ENCODE data around the gene CXCL16. TPM values are rescaled to one million over a fixed set of nuclear protein-coding genes. Genes with fewer than 3 reads are reported as not detected.
A peak's percentile ranks its signal among the peaks of the same experiment; 100 is the strongest.
"Not testable (repeated sequence)": the region's sequence is repeated elsewhere in the genome, so short reads cannot be mapped to it uniquely, and the experiment has no call there.

The CXCL16 gene
- total RNA-seq, 4 donors from 2014 or later: 13.0 to 72.6 (median 27.0) TPM

- Histone ChIP-seq H3K27ac (peak overlapping the region; percentile 80 to 90 (median 85)), H3K4me3 (peak overlapping the region; percentile 73 to 99 (median 86)), H3K9me3 (no peaks in the 10 kb centered on the region), H3K27me3 (no peaks in the 10 kb centered on the region), H3K36me3 (no peaks in the 10 kb centered on the region), H3K4me1 (peaks cover 0 to 24% (median 13%) of the 10 kb centered on the region in 4 donors)
- in situ Hi-C loops (cut with MboI; ENCODE audit: low pct_ligation_motif_present in 1 of 4, low pct_unique_long_range_greater_than_20kb in 1 of 4, low sequenced_read_pairs in 3 of 4) (no loop called here), intact Hi-C loops (cut with DNase I; ENCODE audit: low total_unique reads) (no loop called here)
- no peak for DNase-seq
- WGBS, 2 donors (ENCODE audit: low coverage in 1 of 2): 4 to 8% methylated on average over 11 to 15 of the region's 15 CpGs
- no peak for TF ChIP-seq POLR2A (IDR thresholded peaks at IDR 0.05)
- TF ChIP-seq CTCF (IDR thresholded peaks at IDR 0.05): no peak
- TF ChIP-seq EP300 (IDR thresholded peaks at IDR 0.05; ENCODE audit: low read depth): no peak
- no peak for TF ChIP-seq POLR2AphosphoS5 (IDR thresholded peaks at IDR 0.05)
Observed at GRCh38 chr17:4703330-4703691, 36.4 kb downstream of the CXCL16 start.

- Histone ChIP-seq H3K4me3 (no peak overlapping the region), H3K4me1 (peaks cover 0 to 24% (median 13%) of the 10 kb centered on the region in 4 donors), H3K36me3 (no peaks in the 10 kb centered on the region), H3K27me3 (no peaks in the 10 kb centered on the region), H3K27ac (no peak overlapping the region), H3K9me3 (no peaks in the 10 kb centered on the region)
- TF ChIP-seq EP300 (IDR thresholded peaks at IDR 0.05; ENCODE audit: low read depth) (no peak), POLR2AphosphoS5 (IDR thresholded peaks at IDR 0.05) (no peak), CTCF (IDR thresholded peaks at IDR 0.05) (no peak), POLR2A (IDR thresholded peaks at IDR 0.05) (no peak)
- no peak for DNase-seq
- WGBS, 2 donors (ENCODE audit: low coverage in 1 of 2): 80 to 82% methylated on average over 1 of the region's 1 CpG
- in situ Hi-C loops (cut with MboI; ENCODE audit: low pct_ligation_motif_present in 1 of 4, low pct_unique_long_range_greater_than_20kb in 1 of 4, low sequenced_read_pairs in 3 of 4): no loop called here
- intact Hi-C loops (cut with DNase I; ENCODE audit: low total_unique reads): no loop called here
Observed at GRCh38 chr17:4701116-4701515, 38.6 kb downstream of the CXCL16 start.

- DNase-seq; intact Hi-C loops (cut with DNase I; ENCODE audit: low total_unique reads): not testable (repeated sequence)
Observed at GRCh38 chr17:4699401-4700056, 40.2 kb downstream of the CXCL16 start.

GRCh38 chr17:4696437-4696805 is 43.3 kb downstream of the CXCL16 start:
- 55 to 66% methylated on average over 6 of the region's 6 CpGs for WGBS, 2 donors (ENCODE audit: low coverage in 1 of 2)
- H3K4me3 ChIP-seq: no peak overlapping the region
- intact Hi-C loops (cut with DNase I; ENCODE audit: low total_unique reads): no loop called here
- in situ Hi-C loops (cut with MboI; ENCODE audit: low pct_ligation_motif_present in 1 of 4, low pct_unique_long_range_greater_than_20kb in 1 of 4, low sequenced_read_pairs in 3 of 4): no loop called here
- H3K27ac ChIP-seq: peak overlapping the region in 2 of 4 donors; percentile 30 to 41
- H3K9me3 ChIP-seq: no peaks in the 10 kb centered on the region
- no peak for DNase-seq
- H3K27me3 ChIP-seq: no peaks in the 10 kb centered on the region
- peaks cover 0 to 5% (median 0%) of the 10 kb centered on the region in 4 donors for H3K4me1 ChIP-seq
- TF ChIP-seq POLR2AphosphoS5 (IDR thresholded peaks at IDR 0.05) (no peak), POLR2A (IDR thresholded peaks at IDR 0.05) (no peak), EP300 (IDR thresholded peaks at IDR 0.05; ENCODE audit: low read depth) (no peak), CTCF (IDR thresholded peaks at IDR 0.05) (no peak)
- H3K36me3 ChIP-seq: no peaks in the 10 kb centered on the region

More at GRCh38 chr17:4699401-4700056, 40.2 kb downstream of the CXCL16 start:
- H3K27ac ChIP-seq; H3K4me3 ChIP-seq; in situ Hi-C loops (cut with MboI; ENCODE audit: low pct_ligation_motif_present in 1 of 4, low pct_unique_long_range_greater_than_20kb in 1 of 4, low sequenced_read_pairs in 3 of 4); H3K27me3 ChIP-seq; H3K36me3 ChIP-seq; H3K9me3 ChIP-seq: not testable (repeated sequence)
- WGBS, 2 donors (ENCODE audit: low coverage in 1 of 2): 58 to 72% methylated on average over 6 to 13 of the region's 13 CpGs
- peaks cover 0 to 23% (median 13%) of the 10 kb centered on the region in 4 donors for H3K4me1 ChIP-seq

- H3K4me3 ChIP-seq: no peak overlapping the region
- H3K36me3 ChIP-seq: no peaks in the 10 kb centered on the region
- no peaks in the 10 kb centered on the region for H3K9me3 ChIP-seq
- intact Hi-C loops (cut with DNase I; ENCODE audit: low total_unique reads): no loop called here
- no peaks in the 10 kb centered on the region for H3K27me3 ChIP-seq
- in situ Hi-C loops (cut with MboI; ENCODE audit: low pct_ligation_motif_present in 1 of 4, low pct_unique_long_range_greater_than_20kb in 1 of 4, low sequenced_read_pairs in 3 of 4): no loop called here
- no peak overlapping the region for H3K27ac ChIP-seq
- WGBS, 2 donors (ENCODE audit: low coverage in 1 of 2): 85 to 86% methylated on average over 9 of the region's 9 CpGs
- no peak for TF ChIP-seq POLR2AphosphoS5 (IDR thresholded peaks at IDR 0.05)
- no peak for TF ChIP-seq CTCF (IDR thresholded peaks at IDR 0.05)
- no peak for TF ChIP-seq EP300 (IDR thresholded peaks at IDR 0.05; ENCODE audit: low read depth)
- no peak for TF ChIP-seq POLR2A (IDR thresholded peaks at IDR 0.05)
- no peak for DNase-seq
- H3K4me1 ChIP-seq: peaks cover 0 to 3% (median 0%) of the 10 kb centered on the region in 4 donors
Observed at GRCh38 chr17:4693416-4693815, 46.3 kb downstream of the CXCL16 start.
